GM21360 (cell line): ENCODE data around the gene SUMO1.

ENCODE experiments used
- ATAC-seq: cut with Tn5 transposase; IDR thresholded peaks from one replicate; pipeline ENCODE4 v1.9.1; 2021; ENCODE audit warnings: mild to moderate bottlenecking, moderate library complexity; ENCODE audit not compliant: unreplicated experiment

SUMO1 gene

DNA sequence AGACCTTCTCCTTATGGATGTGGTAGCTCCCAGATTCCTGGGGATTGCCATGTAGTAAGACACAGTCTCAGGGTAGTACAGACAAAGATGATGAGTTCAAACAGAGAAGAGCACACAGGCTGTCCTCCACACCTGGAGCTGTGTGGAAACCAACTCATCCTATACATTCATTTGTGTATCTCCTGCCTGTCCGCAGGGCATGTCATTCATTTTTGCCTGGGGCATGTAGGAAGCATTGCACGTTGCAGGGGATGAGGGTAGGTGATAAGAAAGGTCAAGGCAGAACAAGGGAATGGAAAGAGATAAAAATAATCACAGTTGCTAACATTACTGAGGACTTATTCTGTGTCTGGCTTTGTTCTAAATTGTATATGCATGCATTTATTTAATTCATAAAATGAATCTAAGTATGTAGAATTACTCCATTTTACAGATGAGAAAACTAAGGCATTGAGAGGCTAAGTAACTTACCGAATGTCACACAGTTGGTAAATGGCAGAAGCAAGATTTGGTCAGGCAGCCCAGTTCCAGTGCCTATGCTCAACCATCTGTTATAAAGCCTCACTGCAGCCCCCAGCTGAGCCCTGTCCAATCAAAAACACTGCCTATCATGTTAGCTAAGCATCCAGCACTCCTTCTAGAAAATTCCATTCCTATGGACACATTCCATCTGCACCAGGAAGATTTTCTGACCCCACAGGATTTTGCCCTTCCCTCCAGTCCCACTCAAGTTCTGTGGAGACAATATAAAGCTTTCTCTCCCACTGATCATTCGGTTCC, 81.0 kb downstream of the SUMO1 start:
- ATAC-seq: no peak
